Smooth muscle cell (in vitro differentiated cells): ENCODE data around the gene DRC1. TPM values are rescaled to one million over a fixed set of nuclear protein-coding genes. Genes with fewer than 3 reads are reported as not detected.

Experiments used
- DNase-seq: peaks from one replicate; lab custom pipeline; 2025; ENCODE audit not compliant: unreplicated experiment; lab: John Stamatoyannopoulos, UW
- H2AFZ ChIP-seq: fragments of 200-600 bp; sonication (generic); 2 replicates; pipeline ENCODE4 v1.6.0; 2016; ENCODE audit warnings: antibody characterized with exemption, low read depth, mild to moderate bottlenecking
- H3F3A ChIP-seq: fragments of 200-600 bp; sonication (generic); 2 replicates; pipeline ENCODE4 v1.6.0; 2017; ENCODE audit warnings: antibody characterized with exemption, low read depth
- H3K27ac ChIP-seq: fragments of 200-600 bp; sonication (generic); 2 replicates; pipeline ENCODE4 v1.5.1; 2016; ENCODE audit warnings: low read depth, mild to moderate bottlenecking
- H3K27me3 ChIP-seq: fragments of 200-600 bp; sonication (generic); 2 replicates; pipeline ENCODE4 v1.6.1; 2016; ENCODE audit warnings: low read depth, mild to moderate bottlenecking
- H3K36me3 ChIP-seq: fragments of 200-600 bp; sonication (generic); 2 replicates; pipeline ENCODE4 v1.5.1; 2016; ENCODE audit warnings: low read depth
- H3K4me1 ChIP-seq: fragments of 200-600 bp; sonication (generic); 2 replicates; pipeline ENCODE4 v1.5.1; 2016; ENCODE audit warnings: low read depth
- H3K4me2 ChIP-seq: fragments of 200-600 bp; sonication (generic); 2 replicates; pipeline ENCODE4 v1.6.0; 2016; ENCODE audit warnings: mild to moderate bottlenecking
- H3K4me3 ChIP-seq: fragments of 200-600 bp; sonication (generic); 2 replicates; pipeline ENCODE4 v1.5.1; 2016; ENCODE audit warnings: mild to moderate bottlenecking
- H3K79me2 ChIP-seq: fragments of 200-600 bp; sonication (generic); 2 replicates; pipeline ENCODE4 v1.6.0; 2016; ENCODE audit warnings: low read depth, mild to moderate bottlenecking
- H3K9ac ChIP-seq: fragments of 200-600 bp; sonication (generic); 2 replicates; pipeline ENCODE4 v1.6.0; 2016; ENCODE audit warnings: low read depth
- H3K9me3 ChIP-seq: fragments of 200-600 bp; sonication (generic); replicated peaks from 2 replicates; pipeline ENCODE4 v1.5.1; 2016; ENCODE audit warnings: low read depth
- H4K20me1 ChIP-seq: fragments of 200-600 bp; sonication (generic); 2 replicates; pipeline ENCODE4 v1.6.0; 2016; ENCODE audit warnings: low read depth
- CTCF ChIP-seq: fragments of 200-600 bp; sonication (generic); IDR thresholded peaks from 2 replicates; pipeline ENCODE4 v1.5.1; 2017; ENCODE audit warnings: borderline replicate concordance, mild to moderate bottlenecking, antibody characterized with exemption; ENCODE audit not compliant: insufficient read depth, poor library complexity, severe bottlenecking
- WGBS: methylation state at CpG from one replicate; pipeline ENCODE4 v1.1.7; 2016; ENCODE audit warnings: low lambda C conversion rate; 5-methylcytosine and 5-hydroxymethylcytosine counted together
- polyA plus RNA-seq: library from polyadenylated mRNA; unstranded; fragments of >200 nt; fragmentation: Nextera tagmentation; extraction: Ambion mirVana; gene quantifications from 2 replicates; pipeline ENCODE4 v1.2.1, GENCODE V29; 2016
- total RNA-seq: library from RNA; depleted of rRNA; stranded (reverse); fragments of >200 nt; gene quantifications from 2 replicates; pipeline ENCODE4 v1.2.3, GENCODE V29; 2014

Gene DRC1
- total and polyA plus RNA-seq, 2 experiments from 2014 or later, result 0.14 TPM; not detected in 1

- H4K20me1 ChIP-seq, result no peaks in the 10 kb centered on the region
- H3K9me3 ChIP-seq, result no peaks in the 10 kb centered on the region
- H3F3A ChIP-seq, result no peaks in the 10 kb centered on the region
- WGBS, result 73% methylated on average over 5 of the region's 5 CpGs
- peak overlapping the region; percentile 10 for H3K27ac ChIP-seq
- H3K27me3 ChIP-seq, result no peaks in the 10 kb centered on the region
- no peak for DNase-seq
- TF ChIP-seq CTCF, result no peak
- H3K79me2 ChIP-seq, result no peaks in the 10 kb centered on the region
- H3K9ac ChIP-seq, result no peak overlapping the region
- no peaks in the 10 kb centered on the region for H3K36me3 ChIP-seq
- peak overlapping the region; percentile 12 for H3K4me2 ChIP-seq
- H3K4me1 ChIP-seq, result no peaks in the 10 kb centered on the region
- H2AFZ ChIP-seq, result no peak overlapping the region
- no peak overlapping the region for H3K4me3 ChIP-seq
These were observed 37.2 kb downstream of the DRC1 start for GRCh38 chr2:26438926-26439325.

GRCh38 chr2:26442301-26442700 lies 40.6 kb downstream of the DRC1 start:
- no peak for DNase-seq
- no peak overlapping the region for H3K27ac ChIP-seq
- no peaks in the 10 kb centered on the region for H3F3A ChIP-seq
- no peak overlapping the region for H2AFZ ChIP-seq
- no peaks in the 10 kb centered on the region for H3K27me3 ChIP-seq
- H3K4me1 ChIP-seq, result no peaks in the 10 kb centered on the region
- H4K20me1 ChIP-seq, result no peaks in the 10 kb centered on the region
- WGBS, result 96% methylated on average over 2 of the region's 2 CpGs
- no peak overlapping the region for H3K4me3 ChIP-seq
- no peak for TF ChIP-seq CTCF
- H3K9me3 ChIP-seq, result no peaks in the 10 kb centered on the region
- H3K9ac ChIP-seq, result no peak overlapping the region
- no peaks in the 10 kb centered on the region for H3K79me2 ChIP-seq
- no peak overlapping the region for H3K4me2 ChIP-seq
- H3K36me3 ChIP-seq, result no peaks in the 10 kb centered on the region

GRCh38 chr2:26442707-26443106 lies 41.0 kb downstream of the DRC1 start:
- 75% methylated on average over 3 of the region's 3 CpGs for WGBS
- Histone ChIP-seq H3K9me3 (no peaks in the 10 kb centered on the region), H3K9ac (no peak overlapping the region)

More at GRCh38 chr2:26442707-26443106, 41.0 kb downstream of the DRC1 start:
- H3K4me3 ChIP-seq, result no peak overlapping the region
- no peaks in the 10 kb centered on the region for H3F3A ChIP-seq
- H3K79me2 ChIP-seq, result no peaks in the 10 kb centered on the region
- H3K4me1 ChIP-seq, result no peaks in the 10 kb centered on the region
- no peak overlapping the region for H3K4me2 ChIP-seq
- TF ChIP-seq CTCF, result no peak
- no peaks in the 10 kb centered on the region for H4K20me1 ChIP-seq
- no peak overlapping the region for H2AFZ ChIP-seq
- DNase-seq, result no peak
- H3K27me3 ChIP-seq, result no peaks in the 10 kb centered on the region
- no peak overlapping the region for H3K27ac ChIP-seq
- H3K36me3 ChIP-seq, result no peaks in the 10 kb centered on the region
